GM23338 (cell line): Measurements from ENCODE around the gene ERRFI1. TPM values are rescaled to one million over a fixed set of nuclear protein-coding genes. Genes with fewer than 3 reads are reported as not detected.

Experiments
- ATAC-seq: fragments of 200-7000 bp; cut with Tn5 transposase; 3 replicates; pipeline ENCODE4 v1.9.1; 2020
- DNase-seq: peaks from one replicate; pipeline ENCODE4 v3.0.0-alpha.2; 2015; ENCODE audit warnings: low spot score
- H2AFZ ChIP-seq: fragments of 200-600 bp; sonication (generic); 2 replicates; pipeline ENCODE4 v1.8.0; 2016; ENCODE audit warnings: antibody characterized with exemption, mild to moderate bottlenecking, moderate library complexity
- H3F3A ChIP-seq: fragments of 200-600 bp; sonication (generic); replicated peaks from 2 replicates; pipeline ENCODE4 v1.8.0; 2017; ENCODE audit warnings: antibody characterized with exemption, mixed run types, low read depth
- H3K27ac ChIP-seq: fragments of 200-600 bp; sonication (generic); 2 replicates; pipeline ENCODE4 v1.6.1; 2016; ENCODE audit warnings: low read depth
- H3K27me3 ChIP-seq: fragments of 200-600 bp; sonication (generic); 2 replicates; pipeline ENCODE4 v1.8.0; 2016; ENCODE audit warnings: mild to moderate bottlenecking, mixed run types, moderate library complexity; ENCODE audit not compliant: insufficient read depth
- H3K36me3 ChIP-seq: fragments of 200-600 bp; sonication (generic); 2 replicates; pipeline ENCODE4 v1.8.0; 2016; ENCODE audit warnings: mild to moderate bottlenecking; ENCODE audit not compliant: insufficient read depth
- H3K4me1 ChIP-seq: fragments of 200-600 bp; sonication (generic); 2 replicates; pipeline ENCODE4 v1.8.0; 2016; ENCODE audit warnings: mild to moderate bottlenecking, moderate library complexity; ENCODE audit not compliant: insufficient read depth
- H3K4me2 ChIP-seq: fragments of 200-600 bp; sonication (generic); 2 replicates; pipeline ENCODE4 v1.7.1; 2017; ENCODE audit warnings: mixed run types
- H3K4me3 ChIP-seq: fragments of 200-600 bp; sonication (generic); 2 replicates; pipeline ENCODE4 v1.6.1; 2016; ENCODE audit warnings: mixed run types
- H3K79me2 ChIP-seq: fragments of 200-600 bp; sonication (generic); replicated peaks from 2 replicates; pipeline ENCODE4 v1.8.0; 2017; ENCODE audit warnings: mild to moderate bottlenecking; ENCODE audit not compliant: insufficient read depth
- H3K9me2 ChIP-seq: fragments of 200-600 bp; sonication (generic); 2 replicates; pipeline ENCODE4 v1.8.0; 2017; ENCODE audit not compliant: insufficient read depth
- H4K20me1 ChIP-seq: fragments of 200-600 bp; sonication (generic); replicated peaks from 2 replicates; pipeline ENCODE4 v1.8.0; 2017; ENCODE audit warnings: mild to moderate bottlenecking; ENCODE audit not compliant: insufficient read depth
- H3K27ac Mint-ChIP-seq: 2 replicates; pipeline ENCODE4 v1.8.0; 2020; ENCODE audit warnings: inconsistent platforms, mild to moderate bottlenecking, moderate library complexity, mixed read lengths
- H3K27me3 Mint-ChIP-seq: 3 replicates; pipeline ENCODE4 v1.8.0; 2022; ENCODE audit warnings: low read depth, mild to moderate bottlenecking, moderate library complexity, mixed read lengths, inconsistent platforms; ENCODE audit not compliant: insufficient read depth, poor library complexity
- H3K36me3 Mint-ChIP-seq: 3 replicates; pipeline ENCODE4 v1.8.0; 2021; ENCODE audit warnings: low read depth, mild to moderate bottlenecking, inconsistent platforms, moderate library complexity, mixed read lengths
- H3K4me1 Mint-ChIP-seq: 3 replicates; pipeline ENCODE4 v1.8.0; 2020; ENCODE audit warnings: mild to moderate bottlenecking, inconsistent platforms, mixed read lengths
- H3K4me3 Mint-ChIP-seq: 3 replicates; pipeline ENCODE4 v1.8.0; 2021; ENCODE audit warnings: moderate library complexity, mild to moderate bottlenecking, inconsistent platforms, mixed read lengths
- H3K9me3 Mint-ChIP-seq: 3 replicates; pipeline ENCODE4 v1.8.0; 2020; ENCODE audit warnings: moderate library complexity, mild to moderate bottlenecking, inconsistent platforms, mixed read lengths
- CREB1 ChIP-seq: fragments of 250-450 bp; sonication (Bioruptor Pico); IDR thresholded peaks from 2 replicates; pipeline ENCODE4 v1.5.0; 2020; ENCODE audit warnings: low read depth, mild to moderate bottlenecking, moderate library complexity
- EZH2 ChIP-seq: fragments of 200-600 bp; sonication (generic); IDR thresholded peaks from one replicate; pipeline ENCODE4 v1.8.0; 2017; ENCODE audit warnings: antibody characterized with exemption, mild to moderate bottlenecking, low read depth; ENCODE audit not compliant: unreplicated experiment
- EZH2phosphoT487 ChIP-seq: fragments of 200-600 bp; sonication (generic); IDR thresholded peaks from one replicate; pipeline ENCODE4 v1.8.1; 2018; ENCODE audit warnings: antibody characterized with exemption; ENCODE audit not compliant: unreplicated experiment
- JUNB ChIP-seq: IDR thresholded peaks from one replicate; pipeline ENCODE4 v1.6.1; 2016; ENCODE audit warnings: antibody characterized with exemption; ENCODE audit not compliant: unreplicated experiment
- NANOG ChIP-seq: IDR thresholded peaks from 2 replicates; pipeline ENCODE4 v1.6.1; 2016; ENCODE audit warnings: antibody characterized with exemption, borderline replicate concordance
- POLR2AphosphoS5 ChIP-seq: IDR thresholded peaks from 2 replicates; pipeline ENCODE4 v1.6.1; 2016; ENCODE audit warnings: antibody characterized with exemption, low read depth
- REST ChIP-seq: IDR thresholded peaks from one replicate; pipeline ENCODE4 v1.6.1; 2018; ENCODE audit warnings: antibody characterized with exemption; ENCODE audit not compliant: unreplicated experiment
- STAT1 ChIP-seq: IDR thresholded peaks from one replicate; pipeline ENCODE4 v1.6.1; 2016; ENCODE audit warnings: antibody characterized with exemption; ENCODE audit not compliant: unreplicated experiment
- ZNF114 ChIP-seq: fragments of 250-450 bp; sonication (Bioruptor Pico); IDR thresholded peaks from 2 replicates; pipeline ENCODE4 v1.5.0; 2020; ENCODE audit warnings: mild to moderate bottlenecking, moderate library complexity
- ZNF331 ChIP-seq: fragments of 250-450 bp; sonication (Bioruptor Pico); IDR thresholded peaks from 2 replicates; pipeline ENCODE4 v1.5.0; 2020; ENCODE audit warnings: low read depth, mild to moderate bottlenecking, moderate library complexity
- polyA plus RNA-seq: library from polyadenylated mRNA; unstranded; fragments of >200 nt; fragmentation: Nextera tagmentation; extraction: Ambion mirVana; gene quantifications from 2 replicates; pipeline ENCODE4 v1.2.1, GENCODE V29; 2016
- total RNA-seq: library from RNA; depleted of rRNA; stranded (reverse); fragments of >200 nt; shearing (Covaris generic); gene quantifications from 2 replicates; pipeline ENCODE4 v1.2.3, GENCODE V29; 2014
- TF ChIP-seq, protein P1 (sequence below): fragments of 250-450 bp; sonication (Bioruptor Pico); IDR thresholded peaks from 2 replicates; pipeline ENCODE4 v1.5.0; 2020; ENCODE audit warnings: mild to moderate bottlenecking, moderate library complexity
- TF ChIP-seq, protein P2 (sequence below): IDR thresholded peaks from 2 replicates; pipeline ENCODE4 v1.6.1; 2016; ENCODE audit warnings: antibody characterized with exemption
- TF ChIP-seq, protein P3 (sequence below), 2 experiments: fragments of 200-600 bp in 1 of 2; sonication (generic) in 1 of 2; conservative IDR thresholded peaks; 2 replicates each; pipeline versions ENCODE4 v1.5.1 to v1.6.1; 2016 to 2017; ENCODE audit warnings: antibody characterized with exemption in 2 of 2, low read depth in 2 of 2, mild to moderate bottlenecking in 2 of 2, moderate library complexity in 1 of 2

The ERRFI1 gene
- total and polyA plus RNA-seq, 2 experiments from 2014 or later = 22.9 to 59.8 TPM

DNA sequence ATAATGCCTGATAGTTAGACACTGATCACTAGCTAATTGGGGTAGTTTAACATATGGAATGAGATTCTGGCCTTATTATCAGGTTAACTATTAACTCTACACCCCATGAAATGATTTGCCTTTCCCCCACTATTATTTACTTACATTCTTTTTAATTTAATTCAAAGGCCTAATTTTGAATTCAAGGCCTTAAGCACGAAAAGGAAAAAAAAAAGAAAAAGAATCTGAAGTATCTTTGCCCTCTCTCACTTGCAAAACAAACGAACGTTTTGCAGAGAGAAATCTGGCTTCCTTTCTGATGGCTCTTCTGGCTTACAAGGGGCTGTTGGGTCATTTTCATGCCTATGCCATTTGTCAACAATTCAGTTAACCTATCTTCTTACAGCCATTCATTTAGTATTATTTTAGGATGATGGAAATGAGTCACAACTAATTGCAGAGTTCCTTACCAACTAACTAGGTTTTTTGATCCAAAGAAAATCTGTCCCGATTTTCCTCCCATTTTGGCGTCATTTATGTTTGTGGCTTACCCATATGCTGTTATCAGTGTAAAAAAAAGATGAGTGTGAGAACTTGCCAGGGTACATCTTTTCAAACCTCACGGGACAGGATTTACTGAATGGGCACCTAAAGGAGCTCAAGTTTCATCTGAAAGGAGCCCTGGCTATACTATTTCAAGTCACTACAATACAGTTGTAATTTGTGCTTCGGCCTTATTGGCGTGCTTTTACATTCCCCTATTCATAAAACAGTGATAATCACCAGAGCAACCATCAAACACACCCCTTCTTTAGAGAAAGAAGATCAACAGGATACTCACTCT lies 1.9 kb upstream of the ERRFI1 start:
- Histone ChIP-seq H3F3A (no peaks in the 10 kb centered on the region; the same call in 1 of the 2 replicates), H3K36me3 (no peaks in the 10 kb centered on the region), H3K27me3 (no peaks in the 10 kb centered on the region), H3K27ac (peak overlapping the region; percentile 58), H4K20me1 (peaks cover 22% of the 10 kb centered on the region), H3K9me2 (no peaks in the 10 kb centered on the region), H3K4me2 (peak overlapping the region; percentile 94), H3K79me2 (peaks cover 28% of the 10 kb centered on the region), H3K4me1 (peaks cover 46% of the 10 kb centered on the region), H3K4me3 (no peak overlapping the region), H2AFZ (no peak overlapping the region)
- ATAC-seq (no peak), DNase-seq (no peak)
- peaks cover 5% of the 10 kb centered on the region; the same call in 2 of the 3 replicates for H3K36me3 Mint-ChIP-seq
- no peak for TF ChIP-seq ZNF331 (CRISPR knock-in tag)
- no peak for TF ChIP-seq EZH2phosphoT487
- no peak for TF ChIP-seq STAT1
- TF ChIP-seq ZNF114 (CRISPR knock-in tag) = no peak
- no peak for TF ChIP-seq NANOG
- TF ChIP-seq CREB1 (CRISPR knock-in tag) = no peak
- no peak for TF ChIP-seq REST
- TF ChIP-seq EZH2 = no peak
- no peak for TF ChIP-seq POLR2AphosphoS5
- TF ChIP-seq, protein P1, sequence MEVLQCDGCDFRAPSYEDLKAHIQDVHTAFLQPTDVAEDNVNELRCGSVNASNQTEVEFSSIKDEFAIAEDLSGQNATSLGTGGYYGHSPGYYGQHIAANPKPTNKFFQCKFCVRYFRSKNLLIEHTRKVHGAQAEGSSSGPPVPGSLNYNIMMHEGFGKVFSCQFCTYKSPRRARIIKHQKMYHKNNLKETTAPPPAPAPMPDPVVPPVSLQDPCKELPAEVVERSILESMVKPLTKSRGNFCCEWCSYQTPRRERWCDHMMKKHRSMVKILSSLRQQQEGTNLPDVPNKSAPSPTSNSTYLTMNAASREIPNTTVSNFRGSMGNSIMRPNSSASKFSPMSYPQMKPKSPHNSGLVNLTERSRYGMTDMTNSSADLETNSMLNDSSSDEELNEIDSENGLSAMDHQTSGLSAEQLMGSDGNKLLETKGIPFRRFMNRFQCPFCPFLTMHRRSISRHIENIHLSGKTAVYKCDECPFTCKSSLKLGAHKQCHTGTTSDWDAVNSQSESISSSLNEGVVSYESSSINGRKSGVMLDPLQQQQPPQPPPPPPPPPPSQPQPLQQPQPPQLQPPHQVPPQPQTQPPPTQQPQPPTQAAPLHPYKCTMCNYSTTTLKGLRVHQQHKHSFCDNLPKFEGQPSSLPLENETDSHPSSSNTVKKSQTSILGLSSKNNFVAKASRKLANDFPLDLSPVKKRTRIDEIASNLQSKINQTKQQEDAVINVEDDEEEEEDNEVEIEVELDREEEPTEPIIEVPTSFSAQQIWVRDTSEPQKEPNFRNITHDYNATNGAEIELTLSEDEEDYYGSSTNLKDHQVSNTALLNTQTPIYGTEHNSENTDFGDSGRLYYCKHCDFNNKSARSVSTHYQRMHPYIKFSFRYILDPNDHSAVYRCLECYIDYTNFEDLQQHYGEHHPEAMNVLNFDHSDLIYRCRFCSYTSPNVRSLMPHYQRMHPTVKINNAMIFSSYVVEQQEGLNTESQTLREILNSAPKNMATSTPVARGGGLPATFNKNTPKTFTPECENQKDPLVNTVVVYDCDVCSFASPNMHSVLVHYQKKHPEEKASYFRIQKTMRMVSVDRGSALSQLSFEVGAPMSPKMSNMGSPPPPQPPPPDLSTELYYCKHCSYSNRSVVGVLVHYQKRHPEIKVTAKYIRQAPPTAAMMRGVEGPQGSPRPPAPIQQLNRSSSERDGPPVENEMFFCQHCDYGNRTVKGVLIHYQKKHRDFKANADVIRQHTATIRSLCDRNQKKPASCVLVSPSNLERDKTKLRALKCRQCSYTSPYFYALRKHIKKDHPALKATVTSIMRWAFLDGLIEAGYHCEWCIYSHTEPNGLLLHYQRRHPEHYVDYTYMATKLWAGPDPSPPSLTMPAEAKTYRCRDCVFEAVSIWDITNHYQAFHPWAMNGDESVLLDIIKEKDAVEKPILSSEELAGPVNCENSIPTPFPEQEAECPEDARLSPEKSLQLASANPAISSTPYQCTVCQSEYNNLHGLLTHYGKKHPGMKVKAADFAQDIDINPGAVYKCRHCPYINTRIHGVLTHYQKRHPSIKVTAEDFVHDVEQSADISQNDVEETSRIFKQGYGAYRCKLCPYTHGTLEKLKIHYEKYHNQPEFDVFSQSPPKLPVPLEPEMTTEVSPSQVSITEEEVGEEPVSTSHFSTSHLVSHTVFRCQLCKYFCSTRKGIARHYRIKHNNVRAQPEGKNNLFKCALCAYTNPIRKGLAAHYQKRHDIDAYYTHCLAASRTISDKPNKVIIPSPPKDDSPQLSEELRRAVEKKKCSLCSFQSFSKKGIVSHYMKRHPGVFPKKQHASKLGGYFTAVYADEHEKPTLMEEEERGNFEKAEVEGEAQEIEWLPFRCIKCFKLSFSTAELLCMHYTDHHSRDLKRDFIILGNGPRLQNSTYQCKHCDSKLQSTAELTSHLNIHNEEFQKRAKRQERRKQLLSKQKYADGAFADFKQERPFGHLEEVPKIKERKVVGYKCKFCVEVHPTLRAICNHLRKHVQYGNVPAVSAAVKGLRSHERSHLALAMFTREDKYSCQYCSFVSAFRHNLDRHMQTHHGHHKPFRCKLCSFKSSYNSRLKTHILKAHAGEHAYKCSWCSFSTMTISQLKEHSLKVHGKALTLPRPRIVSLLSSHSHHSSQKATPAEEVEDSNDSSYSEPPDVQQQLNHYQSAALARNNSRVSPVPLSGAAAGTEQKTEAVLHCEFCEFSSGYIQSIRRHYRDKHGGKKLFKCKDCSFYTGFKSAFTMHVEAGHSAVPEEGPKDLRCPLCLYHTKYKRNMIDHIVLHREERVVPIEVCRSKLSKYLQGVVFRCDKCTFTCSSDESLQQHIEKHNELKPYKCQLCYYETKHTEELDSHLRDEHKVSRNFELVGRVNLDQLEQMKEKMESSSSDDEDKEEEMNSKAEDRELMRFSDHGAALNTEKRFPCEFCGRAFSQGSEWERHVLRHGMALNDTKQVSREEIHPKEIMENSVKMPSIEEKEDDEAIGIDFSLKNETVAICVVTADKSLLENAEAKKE (CRISPR knock-in tag) = no peak
- TF ChIP-seq, protein P2, sequence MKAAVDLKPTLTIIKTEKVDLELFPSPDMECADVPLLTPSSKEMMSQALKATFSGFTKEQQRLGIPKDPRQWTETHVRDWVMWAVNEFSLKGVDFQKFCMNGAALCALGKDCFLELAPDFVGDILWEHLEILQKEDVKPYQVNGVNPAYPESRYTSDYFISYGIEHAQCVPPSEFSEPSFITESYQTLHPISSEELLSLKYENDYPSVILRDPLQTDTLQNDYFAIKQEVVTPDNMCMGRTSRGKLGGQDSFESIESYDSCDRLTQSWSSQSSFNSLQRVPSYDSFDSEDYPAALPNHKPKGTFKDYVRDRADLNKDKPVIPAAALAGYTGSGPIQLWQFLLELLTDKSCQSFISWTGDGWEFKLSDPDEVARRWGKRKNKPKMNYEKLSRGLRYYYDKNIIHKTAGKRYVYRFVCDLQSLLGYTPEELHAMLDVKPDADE = no peak
- TF ChIP-seq JUNB = no peak
- TF ChIP-seq, protein P3, sequence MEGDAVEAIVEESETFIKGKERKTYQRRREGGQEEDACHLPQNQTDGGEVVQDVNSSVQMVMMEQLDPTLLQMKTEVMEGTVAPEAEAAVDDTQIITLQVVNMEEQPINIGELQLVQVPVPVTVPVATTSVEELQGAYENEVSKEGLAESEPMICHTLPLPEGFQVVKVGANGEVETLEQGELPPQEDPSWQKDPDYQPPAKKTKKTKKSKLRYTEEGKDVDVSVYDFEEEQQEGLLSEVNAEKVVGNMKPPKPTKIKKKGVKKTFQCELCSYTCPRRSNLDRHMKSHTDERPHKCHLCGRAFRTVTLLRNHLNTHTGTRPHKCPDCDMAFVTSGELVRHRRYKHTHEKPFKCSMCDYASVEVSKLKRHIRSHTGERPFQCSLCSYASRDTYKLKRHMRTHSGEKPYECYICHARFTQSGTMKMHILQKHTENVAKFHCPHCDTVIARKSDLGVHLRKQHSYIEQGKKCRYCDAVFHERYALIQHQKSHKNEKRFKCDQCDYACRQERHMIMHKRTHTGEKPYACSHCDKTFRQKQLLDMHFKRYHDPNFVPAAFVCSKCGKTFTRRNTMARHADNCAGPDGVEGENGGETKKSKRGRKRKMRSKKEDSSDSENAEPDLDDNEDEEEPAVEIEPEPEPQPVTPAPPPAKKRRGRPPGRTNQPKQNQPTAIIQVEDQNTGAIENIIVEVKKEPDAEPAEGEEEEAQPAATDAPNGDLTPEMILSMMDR (conservative IDR thresholded peaks at IDR 0.05; ENCODE audit: low read depth in 2 of 2) = no peak
- H3K4me1 Mint-ChIP-seq = peaks cover 36% of the 10 kb centered on the region
- H3K27me3 Mint-ChIP-seq = peaks cover 19% of the 10 kb centered on the region
- H3K9me3 Mint-ChIP-seq = peaks cover 4% of the 10 kb centered on the region; the same call in 1 of the 3 replicates
- no peak overlapping the region for H3K27ac Mint-ChIP-seq
- H3K4me3 Mint-ChIP-seq = no peak overlapping the region
